Stimulated activated naive CD4-positive, alpha-beta T cell treated with Interleukin-2 at 50 U/mL for 16 hours (primary cell): Measurements from ENCODE around the gene LILRA5.
"Not testable (repeated sequence)": the region's sequence is repeated elsewhere in the genome, so short reads cannot be mapped to it uniquely, and the experiment has no call there.

Source experiments
- DNase-seq: peaks from one replicate; lab custom pipeline; 2025; lab: John Stamatoyannopoulos, UW

LILRA5 gene

GRCh38 chr19:54302257-54302656 lies 10.7 kb downstream of the LILRA5 start:
- DNase-seq, result no peak

- no peak for DNase-seq
Measured at GRCh38 chr19:54299515-54299914, 13.5 kb downstream of the LILRA5 start.

- DNase-seq, result no peak
Measured at GRCh38 chr19:54299126-54299498, 13.9 kb downstream of the LILRA5 start.

- DNase-seq, result no peak
Measured at GRCh38 chr19:54298357-54299125, 14.4 kb downstream of the LILRA5 start.

DNA sequence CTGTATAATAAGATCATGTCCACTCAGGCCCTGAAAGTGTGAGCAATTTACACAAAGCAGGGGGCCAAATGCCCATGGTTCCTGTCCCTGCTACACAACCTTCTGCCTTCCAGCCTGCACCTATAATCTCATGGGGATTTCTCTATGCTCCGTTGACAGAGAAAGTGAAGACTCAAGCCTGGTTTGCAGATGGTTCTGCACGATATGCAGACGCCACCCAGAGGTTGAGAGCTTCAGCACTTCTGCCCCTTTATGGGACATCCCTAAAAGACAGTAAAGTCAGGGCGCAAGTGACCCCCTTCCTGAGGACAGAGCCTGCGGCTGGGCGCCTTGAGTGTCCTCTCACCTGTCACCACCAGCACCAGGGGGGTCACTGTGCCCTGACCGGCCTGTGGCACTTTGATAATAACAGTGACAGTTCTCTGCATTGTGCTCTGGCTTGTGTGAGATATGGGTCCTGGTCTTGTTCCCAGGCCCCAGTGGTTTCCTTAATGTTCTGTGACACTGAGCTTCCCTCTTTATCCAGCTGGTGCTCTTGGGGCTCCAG lies 15.1 kb downstream of the LILRA5 start:
- DNase-seq, result no peak

GRCh38 chr19:54294539-54294938 lies 18.4 kb downstream of the LILRA5 start:
- no peak for DNase-seq

DNA sequence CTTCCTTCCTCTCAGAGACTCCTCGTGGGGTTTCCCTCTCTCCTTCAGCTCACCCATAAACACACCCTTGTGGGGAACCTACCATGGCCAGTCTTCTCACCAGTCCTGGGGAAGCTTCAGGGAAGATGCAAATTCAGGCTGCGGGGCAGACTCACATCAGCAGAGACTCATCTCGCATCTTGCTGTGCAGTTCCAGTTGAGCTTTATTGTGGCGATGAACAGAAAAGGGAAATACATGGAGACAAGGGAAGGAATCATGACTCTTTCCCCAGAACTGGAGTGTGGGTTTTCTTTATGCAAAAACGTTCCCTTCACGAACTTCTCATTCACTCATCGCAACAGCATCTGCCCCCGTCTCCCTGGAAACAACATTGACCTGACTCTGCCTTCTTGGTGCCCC lies 23.8 kb downstream of the LILRA5 start:
- DNase-seq, result not testable (repeated sequence)

DNA sequence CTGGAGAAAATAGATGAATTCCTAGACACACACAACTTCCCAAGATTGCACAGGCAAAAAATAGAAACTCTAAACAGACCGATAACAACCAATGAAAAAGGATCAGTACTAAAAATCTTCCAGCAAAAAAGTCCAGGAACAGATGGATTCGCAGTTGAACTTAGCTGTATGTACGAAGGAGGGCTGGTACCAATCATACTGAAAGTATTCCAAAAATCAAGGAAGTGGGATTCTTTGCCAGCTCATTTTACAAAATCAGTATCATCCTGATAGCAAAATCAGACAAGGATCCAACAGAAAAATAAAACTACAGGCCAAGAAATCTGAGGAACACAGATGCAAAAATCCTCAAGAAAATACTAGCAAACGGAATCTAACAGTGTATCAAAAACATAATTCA lies 25.5 kb downstream of the LILRA5 start:
- DNase-seq, result no peak

DNA sequence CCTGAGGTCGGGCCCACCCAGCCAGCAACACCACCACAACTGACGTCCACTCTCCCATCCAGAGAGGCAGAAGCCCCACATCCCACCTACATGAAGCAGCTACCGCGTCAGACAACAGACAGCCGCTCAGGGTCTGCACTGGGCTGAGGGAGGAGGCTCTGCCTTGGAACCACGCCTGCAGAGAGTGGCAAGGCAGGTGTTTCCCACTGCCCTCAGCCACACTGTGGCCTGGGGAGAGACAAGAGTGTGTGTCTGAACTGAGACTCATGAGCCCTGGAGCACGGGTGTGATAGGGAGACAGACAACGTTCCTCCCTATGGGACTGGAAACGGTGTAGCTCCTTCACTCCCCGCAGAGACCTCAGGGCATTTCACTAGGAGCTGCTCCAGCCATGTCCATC lies 26.7 kb downstream of the LILRA5 start:
- not testable (repeated sequence) for DNase-seq

DNA sequence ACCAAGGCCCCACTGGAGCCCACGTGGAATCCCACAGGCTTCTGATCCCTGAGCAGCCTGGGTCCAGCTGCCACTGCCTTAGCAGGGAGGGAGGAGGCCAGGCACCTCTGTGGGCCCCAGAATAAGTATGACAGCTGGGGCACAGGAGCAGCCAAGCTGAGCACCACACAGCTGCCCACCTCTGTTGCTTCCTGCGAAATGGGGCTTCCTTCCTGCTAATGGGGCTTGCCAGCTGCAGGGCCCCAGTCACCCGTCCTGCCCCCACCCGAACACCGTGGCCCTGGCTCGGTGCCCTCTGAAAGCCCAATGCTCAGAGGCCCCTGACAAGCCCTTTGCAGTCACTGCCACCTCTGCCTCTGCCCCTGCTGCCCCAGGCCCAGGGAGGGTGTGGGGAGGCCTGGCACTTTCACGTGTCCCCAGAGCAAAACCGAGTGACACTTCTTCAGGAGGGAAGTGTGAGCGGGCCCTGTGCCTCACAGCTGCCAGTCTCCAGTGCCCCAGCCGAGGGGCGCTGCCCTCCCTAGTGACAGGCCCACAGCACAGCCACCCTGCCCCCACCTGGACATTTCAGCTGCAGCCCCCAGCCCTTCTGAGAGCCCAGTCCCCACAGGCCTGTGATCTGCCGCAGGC lies 27.4 kb downstream of the LILRA5 start:
- not testable (repeated sequence) for DNase-seq

- DNase-seq, result no peak
Measured at GRCh38 chr19:54282686-54283470, 30.1 kb downstream of the LILRA5 start.

GRCh38 chr19:54281729-54282075 lies 31.3 kb downstream of the LILRA5 start:
- DNase-seq, result not testable (repeated sequence)

GRCh38 chr19:54281007-54281728 lies 31.8 kb downstream of the LILRA5 start, which contains the start of gene LILRB2:
Gene LILRB2 (minus strand): TSS chr19:54281110. CDS start chr19:54280496, 614 bp downstream.
- DNase-seq, result no peak

DNA sequence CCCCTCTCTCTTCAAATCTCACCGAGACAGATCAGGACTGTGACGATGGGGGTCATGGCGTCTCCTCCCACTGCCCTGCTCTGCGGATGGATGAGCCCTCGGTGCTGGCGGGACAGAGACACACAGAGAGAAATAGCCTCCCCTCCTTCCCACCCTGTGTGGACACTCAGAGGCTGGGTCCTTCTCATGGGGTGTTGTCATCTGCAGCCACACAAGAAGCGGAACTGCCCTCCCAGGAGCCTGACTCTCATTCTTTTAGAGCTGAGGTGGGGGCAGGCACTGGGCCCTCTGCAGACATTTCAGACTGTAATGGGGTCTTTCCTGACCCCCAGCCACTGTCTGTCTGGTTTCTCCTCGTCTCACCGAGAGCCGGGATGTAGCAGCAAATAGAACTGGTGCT lies 32.5 kb downstream of the LILRA5 start:
- DNase-seq, result not testable (repeated sequence)

GRCh38 chr19:54280025-54280424 lies 32.9 kb downstream of the LILRA5 start:
- not testable (repeated sequence) for DNase-seq

GRCh38 chr19:54279406-54279962 lies 33.5 kb downstream of the LILRA5 start:
- no peak for DNase-seq

GRCh38 chr19:54278571-54279195 lies 34.3 kb downstream of the LILRA5 start:
- not testable (repeated sequence) for DNase-seq

DNA sequence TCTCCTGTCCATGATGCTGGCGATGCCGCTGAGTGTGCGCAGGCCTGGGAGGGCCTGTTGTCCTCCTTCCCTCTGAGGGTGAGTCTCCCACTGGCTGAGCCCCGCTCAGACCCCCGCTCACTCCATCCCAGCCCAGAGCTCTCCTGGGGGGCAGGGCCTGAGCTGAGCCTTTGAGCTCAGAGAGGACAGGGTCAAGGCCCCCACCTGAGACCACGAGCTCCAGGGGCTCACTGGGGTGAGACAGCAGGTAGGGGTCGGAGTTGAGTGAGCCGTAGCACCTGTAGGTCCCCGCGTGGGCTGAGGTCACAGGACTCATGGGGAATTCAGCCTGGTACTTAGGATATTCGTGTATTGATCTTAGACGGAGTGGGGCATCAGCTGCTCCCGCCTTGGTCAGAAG lies 34.9 kb downstream of the LILRA5 start:
- DNase-seq, result not testable (repeated sequence)

GRCh38 chr19:54277111-54277615 lies 35.8 kb downstream of the LILRA5 start:
- not testable (repeated sequence) for DNase-seq

DNA sequence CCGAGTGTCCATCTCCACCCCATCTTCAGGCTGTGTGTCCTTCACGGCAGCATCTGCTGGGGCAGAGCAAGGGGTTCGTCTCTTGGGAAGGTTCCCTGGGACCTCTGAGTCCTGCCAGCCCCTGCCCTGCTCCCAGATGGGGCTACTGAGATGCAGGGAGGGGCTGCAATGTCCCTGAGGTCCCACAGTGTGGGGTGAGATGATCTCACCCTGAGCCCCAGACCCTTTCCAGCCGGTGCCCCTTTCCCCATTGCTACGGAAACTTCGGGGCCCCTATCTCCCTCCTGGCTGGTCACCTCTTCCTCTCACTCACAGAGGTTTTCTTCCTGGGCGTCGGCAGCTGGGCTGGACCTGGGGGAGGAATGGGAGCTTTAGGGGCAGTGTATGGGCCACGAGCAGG lies 37.0 kb downstream of the LILRA5 start:
- DNase-seq, result no peak

GRCh38 chr19:54274516-54274915 lies 38.5 kb downstream of the LILRA5 start:
- not testable (repeated sequence) for DNase-seq
